Ascending aorta (tissue), 2 donors: ENCODE results near the gene POFUT1. TPM values are rescaled to one million over a fixed set of nuclear protein-coding genes. Genes with fewer than 3 reads are reported as not detected.

Experiments
- DNase-seq, 2 donors: peaks; one replicate each; pipeline ENCODE4 v3.0.0-alpha.2; 2019; ENCODE audit warnings: low spot score in 2 of 2
- H3K27ac ChIP-seq, 2 donors: fragments of 200-600 bp; sonication (generic); one replicate each; pipeline ENCODE4 v1.5.1; 2016 to 2017; ENCODE audit warnings: mild to moderate bottlenecking in 1 of 2
- H3K27me3 ChIP-seq: fragments of 200-600 bp; sonication (generic); one replicate; pipeline ENCODE4 v1.5.1; 2017
- H3K36me3 ChIP-seq, 2 donors: fragments of 200-600 bp; sonication (generic); one replicate each; pipeline ENCODE4 v1.5.1; 2016
- H3K4me1 ChIP-seq, 2 donors: fragments of 200-600 bp; sonication (generic); one replicate each; pipeline ENCODE4 v1.5.1; 2016 to 2017; ENCODE audit warnings: mild to moderate bottlenecking in 1 of 2
- H3K4me3 ChIP-seq, 2 donors: fragments of 200-600 bp; sonication (generic); one replicate each; pipeline ENCODE4 v1.5.1; 2016 to 2017; ENCODE audit warnings: mild to moderate bottlenecking in 1 of 2
- H3K9me3 ChIP-seq, 2 donors: fragments of 200-600 bp; sonication (generic); one replicate each; pipeline ENCODE4 v1.5.1; 2016
- intact Hi-C: fragments of 100-400 bp; cut with DNase I; formaldehyde crosslinking; loops from one replicate; pipeline ENCODE4 v1.15.1; 2023
- total RNA-seq: library from RNA; depleted of rRNA; stranded (reverse); fragments of >200 nt; gene quantifications from one replicate; pipeline ENCODE4 v1.1.0, GENCODE V29; 2016
- TF ChIP-seq, protein P1 (sequence below), 3 experiments: fragments of 200-600 bp in 2 of 3; fragments of 450-650 bp in 1 of 3; sonication (generic) in 2 of 3; IDR thresholded peaks; one replicate each; pipeline ENCODE4 v1.5.1; 2016 to 2019; ENCODE audit warnings: antibody characterized with exemption in 3 of 3, mild to moderate bottlenecking in 1 of 3, moderate library complexity in 1 of 3

Gene POFUT1
- total RNA-seq, 1 donor from 2014 or later, result 29.8 TPM

DNA sequence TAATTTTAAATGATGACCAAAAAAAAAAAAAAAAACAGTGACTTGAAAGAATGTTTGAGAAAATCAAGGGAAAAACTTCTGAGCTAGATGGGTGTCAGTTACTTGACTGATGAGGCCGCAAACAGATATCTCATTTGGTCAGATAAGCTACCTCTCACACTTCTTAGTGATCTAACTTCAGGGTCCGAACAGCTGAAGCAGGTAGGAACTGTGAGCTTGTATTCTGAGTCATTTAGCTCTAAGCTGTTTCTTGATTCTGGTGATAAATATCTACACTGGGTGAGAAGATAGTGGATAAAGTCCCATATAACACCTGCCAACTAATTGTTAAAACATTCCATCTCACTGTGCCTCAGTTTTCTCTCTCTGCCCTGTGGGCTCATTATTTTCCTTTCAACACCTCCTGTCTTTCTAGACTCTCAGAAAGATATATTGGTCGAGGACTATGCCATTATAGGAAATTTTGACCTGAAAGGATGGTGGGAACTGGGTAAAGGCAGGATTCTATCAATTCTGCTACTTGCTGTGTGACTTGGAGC lies 77.5 kb downstream of the POFUT1 start:
- Histone ChIP-seq H3K27me3 (no peaks in the 10 kb centered on the region), H3K27ac (no peak overlapping the region), H3K4me1 (no peaks in the 10 kb centered on the region), H3K36me3 (peaks cover 0 to 4% of the 10 kb centered on the region in 2 donors), H3K9me3 (no peaks in the 10 kb centered on the region), H3K4me3 (no peak overlapping the region)
- intact Hi-C loops, result no loop called here
- TF ChIP-seq, protein P1, sequence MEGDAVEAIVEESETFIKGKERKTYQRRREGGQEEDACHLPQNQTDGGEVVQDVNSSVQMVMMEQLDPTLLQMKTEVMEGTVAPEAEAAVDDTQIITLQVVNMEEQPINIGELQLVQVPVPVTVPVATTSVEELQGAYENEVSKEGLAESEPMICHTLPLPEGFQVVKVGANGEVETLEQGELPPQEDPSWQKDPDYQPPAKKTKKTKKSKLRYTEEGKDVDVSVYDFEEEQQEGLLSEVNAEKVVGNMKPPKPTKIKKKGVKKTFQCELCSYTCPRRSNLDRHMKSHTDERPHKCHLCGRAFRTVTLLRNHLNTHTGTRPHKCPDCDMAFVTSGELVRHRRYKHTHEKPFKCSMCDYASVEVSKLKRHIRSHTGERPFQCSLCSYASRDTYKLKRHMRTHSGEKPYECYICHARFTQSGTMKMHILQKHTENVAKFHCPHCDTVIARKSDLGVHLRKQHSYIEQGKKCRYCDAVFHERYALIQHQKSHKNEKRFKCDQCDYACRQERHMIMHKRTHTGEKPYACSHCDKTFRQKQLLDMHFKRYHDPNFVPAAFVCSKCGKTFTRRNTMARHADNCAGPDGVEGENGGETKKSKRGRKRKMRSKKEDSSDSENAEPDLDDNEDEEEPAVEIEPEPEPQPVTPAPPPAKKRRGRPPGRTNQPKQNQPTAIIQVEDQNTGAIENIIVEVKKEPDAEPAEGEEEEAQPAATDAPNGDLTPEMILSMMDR (IDR thresholded peaks at IDR 0.05), result no peak
- DNase-seq, result no peak

- Histone ChIP-seq H3K9me3 (no peaks in the 10 kb centered on the region), H3K4me1 (no peaks in the 10 kb centered on the region), H3K27ac (no peak overlapping the region), H3K4me3 (no peak overlapping the region), H3K27me3 (no peaks in the 10 kb centered on the region), H3K36me3 (peaks cover 0 to 4% of the 10 kb centered on the region in 2 donors)
- DNase-seq, result no peak
- TF ChIP-seq, protein P1 (IDR thresholded peaks at IDR 0.05), result no peak
- intact Hi-C loops, result no loop called here
These were observed 78.1 kb downstream of the POFUT1 start for GRCh38 chr20:32285621-32286371.

DNA sequence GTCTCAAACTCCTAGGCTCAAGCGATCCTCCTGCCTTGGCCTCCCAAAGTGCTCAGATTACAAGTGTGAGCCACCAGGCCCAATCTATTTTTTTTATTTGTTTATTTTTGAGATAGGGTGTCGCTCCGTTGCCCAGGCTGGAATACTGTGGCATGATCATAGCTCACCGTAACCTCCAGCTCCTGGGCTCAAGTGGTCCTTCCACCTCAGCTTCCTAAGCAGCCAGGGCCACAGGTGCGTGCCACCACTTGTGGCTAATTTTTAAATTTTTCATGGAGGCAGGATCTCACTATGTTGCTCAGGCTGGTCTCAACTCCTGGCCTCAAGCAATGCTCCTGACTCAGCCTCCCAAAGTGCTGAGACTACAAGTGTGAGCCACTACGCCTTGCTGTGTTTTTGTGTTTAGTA lies 79.6 kb downstream of the POFUT1 start:
- Histone ChIP-seq H3K9me3 (no peaks in the 10 kb centered on the region), H3K27me3 (no peaks in the 10 kb centered on the region), H3K27ac (no peak overlapping the region), H3K4me3 (no peak overlapping the region), H3K36me3 (peaks cover 0 to 4% of the 10 kb centered on the region in 2 donors), H3K4me1 (no peaks in the 10 kb centered on the region)
- TF ChIP-seq, protein P1 (IDR thresholded peaks at IDR 0.05), result no peak
- intact Hi-C loops, result no loop called here
- DNase-seq, result no peak

Other genes starting within 250 kb of the POFUT1 start
- not detected for gene XKR7, start 239.7 kb upstream of the POFUT1 start, total RNA-seq
- 38.6 TPM for gene CCM2L, start 197.4 kb upstream of the POFUT1 start, total RNA-seq
- gene HCK, start 155.6 kb upstream of the POFUT1 start, total RNA-seq, result 16.8 TPM
- 29.2 TPM for gene TM9SF4, start 98.2 kb upstream of the POFUT1 start, total RNA-seq
- 6.7 TPM for gene PLAGL2, start 137 bp upstream of the POFUT1 start, total RNA-seq
- gene KIF3B, start 69.8 kb downstream of the POFUT1 start, total RNA-seq, result 20.1 TPM
- gene ASXL1, start 150.5 kb downstream of the POFUT1 start, total RNA-seq, result 37.4 TPM